ENCODE results near the gene ST7. TPM values are rescaled to one million over a fixed set of nuclear protein-coding genes. Genes with fewer than 3 reads are reported as not detected.

Gene ST7
- total and polyA plus RNA-seq, 9 donors, result 11.6 to 20.7 (median 15.0) TPM

- Histone ChIP-seq H3K4me3 (ENCODE audit: low read length) (no peak overlapping the region), H3K27me3 (ENCODE audit: control insufficient read depth, insufficient read depth, low read length) (no peaks in the 10 kb centered on the region), H3K9me3 (replicated peaks; ENCODE audit: control insufficient read depth, low read depth, low read length) (no peaks in the 10 kb centered on the region), H3K27ac (ENCODE audit: low read length) (no peak overlapping the region), H3K36me3 (ENCODE audit: control insufficient read depth, insufficient read depth, low read length) (peaks cover 12% of the 10 kb centered on the region), H3K4me1 (ENCODE audit: control insufficient read depth, insufficient read depth, low read length) (no peaks in the 10 kb centered on the region)
- 60% methylated on average over 1 of the region's 6 CpGs for WGBS (ENCODE audit: insufficient coverage)
- DNase-seq, result no peak
Observed at GRCh38 chr7:117132321-117133120, 179.2 kb downstream of the ST7 start.

DNA sequence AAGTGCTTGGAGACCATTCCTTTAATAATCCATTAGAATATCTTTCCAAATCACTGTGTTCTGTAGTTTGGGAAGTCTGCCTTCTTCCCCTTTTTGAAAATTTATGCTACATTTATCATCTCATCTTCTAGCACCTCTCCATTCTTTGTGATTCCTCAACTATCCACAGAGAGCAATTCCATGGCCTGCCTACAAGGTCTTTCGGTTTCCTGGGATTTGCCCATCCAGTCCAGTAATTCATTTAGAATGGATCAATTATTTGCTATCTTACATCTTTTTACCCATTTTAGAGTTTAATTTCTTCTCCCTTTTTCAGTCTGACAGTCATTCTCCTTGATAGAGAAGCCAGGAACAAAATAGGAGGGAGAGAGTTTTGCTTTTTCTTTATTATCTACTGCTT is 179.8 kb downstream of the ST7 start:
- no peaks in the 10 kb centered on the region for H3K4me1 ChIP-seq (ENCODE audit: control insufficient read depth, insufficient read depth, low read length)
- no CpG with 5 or more reads among the region's 1 CpG for WGBS (ENCODE audit: insufficient coverage)
- H3K36me3 ChIP-seq (ENCODE audit: control insufficient read depth, insufficient read depth, low read length), result peaks cover 12% of the 10 kb centered on the region
- H3K27ac ChIP-seq (ENCODE audit: low read length), result no peak overlapping the region
- DNase-seq, result no peak
- H3K27me3 ChIP-seq (ENCODE audit: control insufficient read depth, insufficient read depth, low read length), result no peaks in the 10 kb centered on the region
- H3K4me3 ChIP-seq (ENCODE audit: low read length), result no peak overlapping the region
- H3K9me3 ChIP-seq (replicated peaks; ENCODE audit: control insufficient read depth, low read depth, low read length), result no peaks in the 10 kb centered on the region

- no peak for DNase-seq
- Histone ChIP-seq H3K27ac (ENCODE audit: low read length) (no peak overlapping the region), H3K9me3 (replicated peaks; ENCODE audit: control insufficient read depth, low read depth, low read length) (no peaks in the 10 kb centered on the region), H3K4me3 (ENCODE audit: low read length) (no peak overlapping the region), H3K4me1 (ENCODE audit: control insufficient read depth, insufficient read depth, low read length) (no peaks in the 10 kb centered on the region), H3K36me3 (ENCODE audit: control insufficient read depth, insufficient read depth, low read length) (peaks cover 18% of the 10 kb centered on the region), H3K27me3 (ENCODE audit: control insufficient read depth, insufficient read depth, low read length) (no peaks in the 10 kb centered on the region)
- 100% methylated on average over 1 of the region's 1 CpG for WGBS (ENCODE audit: insufficient coverage)
Observed at GRCh38 chr7:117134411-117134810, 181.1 kb downstream of the ST7 start.

DNA sequence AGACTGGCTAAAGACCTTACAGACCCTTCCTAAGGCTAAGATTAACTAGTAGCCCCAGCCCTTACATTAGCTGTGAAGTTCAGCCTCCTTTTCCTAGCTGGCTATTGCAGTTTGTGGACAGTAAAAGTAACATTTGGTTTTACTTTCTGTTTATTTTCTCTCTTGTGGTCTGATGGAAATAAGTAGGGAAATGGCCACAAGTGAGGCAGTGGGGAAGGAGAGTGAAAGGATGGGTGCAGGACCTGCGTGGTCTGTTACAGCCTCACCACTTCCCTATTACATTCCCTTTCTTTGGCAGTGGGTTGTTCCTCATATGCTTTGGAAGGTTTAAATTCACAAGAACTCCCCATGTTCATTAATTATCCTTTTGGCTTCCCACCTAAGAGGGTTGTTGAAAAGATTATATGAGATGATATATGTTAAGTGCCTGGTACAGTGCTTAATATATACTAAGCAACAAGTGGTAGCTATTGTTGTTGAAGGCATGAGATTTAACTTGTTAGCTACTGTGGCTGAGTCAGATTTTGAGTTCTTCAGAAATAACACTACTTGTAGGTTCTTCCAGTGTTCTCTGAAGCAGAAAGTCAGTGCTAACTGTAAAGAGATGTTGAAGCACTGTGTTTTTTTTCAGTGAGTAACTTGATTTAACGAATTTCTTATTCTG is 181.7 kb downstream of the ST7 start:
- H3K27ac ChIP-seq (ENCODE audit: low read length), result no peak overlapping the region
- no CpG with 5 or more reads among the region's 2 CpGs for WGBS (ENCODE audit: insufficient coverage)
- peaks cover 19% of the 10 kb centered on the region for H3K36me3 ChIP-seq (ENCODE audit: control insufficient read depth, insufficient read depth, low read length)
- H3K9me3 ChIP-seq (replicated peaks; ENCODE audit: control insufficient read depth, low read depth, low read length), result no peaks in the 10 kb centered on the region
- no peak for DNase-seq
- H3K4me1 ChIP-seq (ENCODE audit: control insufficient read depth, insufficient read depth, low read length), result no peaks in the 10 kb centered on the region
- no peak overlapping the region for H3K4me3 ChIP-seq (ENCODE audit: low read length)
- H3K27me3 ChIP-seq (ENCODE audit: control insufficient read depth, insufficient read depth, low read length), result no peaks in the 10 kb centered on the region

DNA sequence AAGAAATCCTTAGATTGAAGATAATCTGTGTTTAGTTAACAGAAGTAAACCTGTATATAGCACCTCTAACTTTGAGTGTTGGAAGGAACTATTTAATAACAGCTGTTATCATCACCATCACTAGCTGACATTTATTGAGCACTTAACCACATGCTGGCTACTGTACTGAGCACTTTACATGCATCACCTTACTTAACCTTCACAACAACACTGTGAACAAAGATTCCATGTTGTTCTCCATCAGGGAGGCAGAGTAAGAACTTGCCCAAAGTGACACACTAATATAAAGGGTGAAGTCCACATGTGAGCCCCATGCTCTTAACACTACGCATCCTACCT is 182.2 kb downstream of the ST7 start:
- H3K36me3 ChIP-seq (ENCODE audit: control insufficient read depth, insufficient read depth, low read length), result peaks cover 19% of the 10 kb centered on the region
- WGBS (ENCODE audit: insufficient coverage), result no CpG with 5 or more reads among the region's 1 CpG
- DNase-seq, result no peak

GRCh38 chr7:117137868-117138267 is 184.6 kb downstream of the ST7 start:
- WGBS (ENCODE audit: insufficient coverage), result no CpG with 5 or more reads among the region's 3 CpGs
- no peak for DNase-seq
- Histone ChIP-seq H3K27ac (ENCODE audit: low read length) (no peak overlapping the region), H3K4me1 (ENCODE audit: control insufficient read depth, insufficient read depth, low read length) (no peaks in the 10 kb centered on the region), H3K36me3 (ENCODE audit: control insufficient read depth, insufficient read depth, low read length) (peaks cover 18% of the 10 kb centered on the region), H3K9me3 (replicated peaks; ENCODE audit: control insufficient read depth, low read depth, low read length) (no peaks in the 10 kb centered on the region), H3K4me3 (ENCODE audit: low read length) (no peak overlapping the region), H3K27me3 (ENCODE audit: control insufficient read depth, insufficient read depth, low read length) (no peaks in the 10 kb centered on the region)

More for the DNA sequence above, 182.2 kb downstream of the ST7 start:
- Histone ChIP-seq H3K27me3 (ENCODE audit: control insufficient read depth, insufficient read depth, low read length) (no peaks in the 10 kb centered on the region), H3K27ac (ENCODE audit: low read length) (no peak overlapping the region), H3K4me3 (ENCODE audit: low read length) (no peak overlapping the region), H3K4me1 (ENCODE audit: control insufficient read depth, insufficient read depth, low read length) (no peaks in the 10 kb centered on the region), H3K9me3 (replicated peaks; ENCODE audit: control insufficient read depth, low read depth, low read length) (no peaks in the 10 kb centered on the region)

GRCh38 chr7:117138495-117138894 is 185.2 kb downstream of the ST7 start:
- 80% methylated on average over 1 of the region's 3 CpGs for WGBS (ENCODE audit: insufficient coverage)
- Histone ChIP-seq H3K9me3 (replicated peaks; ENCODE audit: control insufficient read depth, low read depth, low read length) (no peaks in the 10 kb centered on the region), H3K4me3 (ENCODE audit: low read length) (no peak overlapping the region), H3K27ac (ENCODE audit: low read length) (no peak overlapping the region), H3K4me1 (ENCODE audit: control insufficient read depth, insufficient read depth, low read length) (no peaks in the 10 kb centered on the region), H3K27me3 (ENCODE audit: control insufficient read depth, insufficient read depth, low read length) (no peaks in the 10 kb centered on the region), H3K36me3 (ENCODE audit: control insufficient read depth, insufficient read depth, low read length) (peaks cover 18% of the 10 kb centered on the region)
- no peak for DNase-seq

DNA sequence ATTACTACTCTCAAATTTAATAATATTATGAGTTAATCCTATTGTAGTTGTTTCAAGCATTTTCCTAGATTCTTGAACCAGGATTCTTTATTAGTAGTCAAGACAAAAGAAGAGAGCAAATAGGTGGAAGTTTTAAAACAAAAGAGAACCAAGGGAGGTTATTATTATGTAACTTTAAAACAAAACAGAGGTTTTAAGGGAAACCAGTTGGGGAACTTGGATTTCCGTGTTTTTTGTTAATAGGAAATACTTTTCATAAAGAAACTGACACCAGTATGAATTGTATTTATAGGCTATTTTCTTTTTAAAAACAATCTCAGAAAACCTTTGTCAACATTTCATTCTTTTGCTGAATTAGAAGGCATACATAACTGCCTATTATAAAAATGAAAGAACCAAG is 185.7 kb downstream of the ST7 start:
- Histone ChIP-seq H3K4me3 (ENCODE audit: low read length) (no peak overlapping the region), H3K27me3 (ENCODE audit: control insufficient read depth, insufficient read depth, low read length) (no peaks in the 10 kb centered on the region), H3K36me3 (ENCODE audit: control insufficient read depth, insufficient read depth, low read length) (peaks cover 18% of the 10 kb centered on the region), H3K9me3 (replicated peaks; ENCODE audit: control insufficient read depth, low read depth, low read length) (no peaks in the 10 kb centered on the region), H3K4me1 (ENCODE audit: control insufficient read depth, insufficient read depth, low read length) (no peaks in the 10 kb centered on the region), H3K27ac (ENCODE audit: low read length) (no peak overlapping the region)
- WGBS (ENCODE audit: insufficient coverage), result no CpG with 5 or more reads among the region's 1 CpG
- DNase-seq, result no peak

- H3K36me3 ChIP-seq (ENCODE audit: control insufficient read depth, insufficient read depth, low read length), result peaks cover 14% of the 10 kb centered on the region
- H3K4me3 ChIP-seq (ENCODE audit: low read length), result no peak overlapping the region
- DNase-seq, result no peak
- WGBS (ENCODE audit: insufficient coverage), result no CpG with 5 or more reads among the region's 3 CpGs
- no peaks in the 10 kb centered on the region for H3K4me1 ChIP-seq (ENCODE audit: control insufficient read depth, insufficient read depth, low read length)
- H3K27me3 ChIP-seq (ENCODE audit: control insufficient read depth, insufficient read depth, low read length), result no peaks in the 10 kb centered on the region
- no peaks in the 10 kb centered on the region for H3K9me3 ChIP-seq (replicated peaks; ENCODE audit: control insufficient read depth, low read depth, low read length)
- H3K27ac ChIP-seq (ENCODE audit: low read length), result no peak overlapping the region
Observed at GRCh38 chr7:117139397-117139984, 186.2 kb downstream of the ST7 start.

- H3K4me3 ChIP-seq (ENCODE audit: low read length), result no peak overlapping the region
- WGBS (ENCODE audit: insufficient coverage), result no CpG with 5 or more reads among the region's 3 CpGs
- H3K27me3 ChIP-seq (ENCODE audit: control insufficient read depth, insufficient read depth, low read length), result no peaks in the 10 kb centered on the region
- no peak for DNase-seq
- no peaks in the 10 kb centered on the region for H3K4me1 ChIP-seq (ENCODE audit: control insufficient read depth, insufficient read depth, low read length)
- H3K27ac ChIP-seq (ENCODE audit: low read length), result no peak overlapping the region
- peaks cover 10% of the 10 kb centered on the region for H3K36me3 ChIP-seq (ENCODE audit: control insufficient read depth, insufficient read depth, low read length)
- H3K9me3 ChIP-seq (replicated peaks; ENCODE audit: control insufficient read depth, low read depth, low read length), result no peaks in the 10 kb centered on the region
Observed at GRCh38 chr7:117140921-117141320, 187.6 kb downstream of the ST7 start.
